ENCODE data around the gene B4GALNT4. TPM values are rescaled to one million over a fixed set of nuclear protein-coding genes. Genes with fewer than 3 reads are reported as not detected.

Gene B4GALNT4
- total and polyA plus RNA-seq, 2 experiments from 2014 or later: 2.3 to 16.5 TPM

GRCh38 chr11:428295-428694, 59.0 kb downstream of the B4GALNT4 start:
- Histone ChIP-seq H3K4me1 (ENCODE audit: insufficient read depth) (no peaks in the 10 kb centered on the region), H3K4me2 (ENCODE audit: unreplicated experiment) (no peak overlapping the region), H3K27me3 (replicated peaks; ENCODE audit: insufficient read depth) (peaks cover 10% of the 10 kb centered on the region), H3K79me2 (ENCODE audit: insufficient read depth) (no peaks in the 10 kb centered on the region), H3K27ac (no peak overlapping the region), H3K36me3 (ENCODE audit: low read depth) (no peaks in the 10 kb centered on the region), H3K9me3 (ENCODE audit: low read depth) (no peaks in the 10 kb centered on the region), H3K9me2 (ENCODE audit: insufficient read depth) (no peaks in the 10 kb centered on the region), H2AFZ (no peak overlapping the region), H3K9ac (no peak overlapping the region), H4K20me1 (ENCODE audit: insufficient read depth) (no peaks in the 10 kb centered on the region), H3F3A (ENCODE audit: insufficient read depth) (no peaks in the 10 kb centered on the region), H3K4me3 (no peak overlapping the region)
- no peak for TF ChIP-seq EZH2phosphoT487 (IDR thresholded peaks at IDR 0.05; ENCODE audit: insufficient read depth, low read depth)
- TF ChIP-seq EZH2 (IDR thresholded peaks at IDR 0.05; ENCODE audit: insufficient read depth, poor library complexity, severe bottlenecking): no peak
- WGBS, 2 experiments (ENCODE audit: low coverage in 1 of 2, low lambda C conversion rate in 2 of 2, missing lambda C conversion rate in 2 of 2): 83 to 87% methylated on average over 22 to 24 of the region's 24 CpGs
- in situ Hi-C loops (cut with MboI): no loop called here
- DNase-seq: no peak

DNA sequence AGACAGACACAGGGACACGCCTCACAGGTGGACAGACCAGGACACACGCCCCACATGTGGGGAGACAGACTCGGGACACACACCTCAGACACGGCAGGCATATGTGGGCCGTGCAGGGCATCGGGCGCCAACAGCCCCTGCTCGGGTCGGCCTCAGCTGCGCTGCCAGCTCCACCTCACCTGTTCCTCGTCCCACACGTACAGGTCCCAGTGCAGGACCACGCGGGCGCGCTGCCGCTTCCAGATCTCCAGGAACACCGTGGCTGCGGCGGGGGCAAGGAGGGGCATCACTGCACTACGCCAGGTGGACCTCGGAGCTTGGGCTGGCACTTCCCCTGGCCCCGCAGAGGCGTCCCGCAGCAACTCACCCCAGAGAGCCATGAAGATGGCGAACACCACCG, 60.1 kb downstream of the B4GALNT4 start:
- in situ Hi-C loops (cut with MboI): no loop called here
- Histone ChIP-seq H3K36me3 (ENCODE audit: low read depth) (no peaks in the 10 kb centered on the region), H3K27ac (no peak overlapping the region), H3K27me3 (replicated peaks; ENCODE audit: insufficient read depth) (peaks cover 4% of the 10 kb centered on the region), H2AFZ (no peak overlapping the region), H3K9me3 (ENCODE audit: low read depth) (no peaks in the 10 kb centered on the region), H3K4me1 (ENCODE audit: insufficient read depth) (no peaks in the 10 kb centered on the region), H3F3A (ENCODE audit: insufficient read depth) (no peaks in the 10 kb centered on the region), H3K9ac (no peak overlapping the region), H4K20me1 (ENCODE audit: insufficient read depth) (no peaks in the 10 kb centered on the region), H3K4me2 (ENCODE audit: unreplicated experiment) (no peak overlapping the region), H3K4me3 (no peak overlapping the region), H3K79me2 (ENCODE audit: insufficient read depth) (no peaks in the 10 kb centered on the region), H3K9me2 (ENCODE audit: insufficient read depth) (no peaks in the 10 kb centered on the region)
- 70 to 74% methylated on average over 25 to 27 of the region's 27 CpGs for WGBS, 2 experiments (ENCODE audit: low coverage in 1 of 2, low lambda C conversion rate in 2 of 2, missing lambda C conversion rate in 2 of 2)
- DNase-seq: no peak
- TF ChIP-seq EZH2phosphoT487 (IDR thresholded peaks at IDR 0.05; ENCODE audit: insufficient read depth, low read depth) (no peak), EZH2 (IDR thresholded peaks at IDR 0.05; ENCODE audit: insufficient read depth, poor library complexity, severe bottlenecking) (no peak)

DNA sequence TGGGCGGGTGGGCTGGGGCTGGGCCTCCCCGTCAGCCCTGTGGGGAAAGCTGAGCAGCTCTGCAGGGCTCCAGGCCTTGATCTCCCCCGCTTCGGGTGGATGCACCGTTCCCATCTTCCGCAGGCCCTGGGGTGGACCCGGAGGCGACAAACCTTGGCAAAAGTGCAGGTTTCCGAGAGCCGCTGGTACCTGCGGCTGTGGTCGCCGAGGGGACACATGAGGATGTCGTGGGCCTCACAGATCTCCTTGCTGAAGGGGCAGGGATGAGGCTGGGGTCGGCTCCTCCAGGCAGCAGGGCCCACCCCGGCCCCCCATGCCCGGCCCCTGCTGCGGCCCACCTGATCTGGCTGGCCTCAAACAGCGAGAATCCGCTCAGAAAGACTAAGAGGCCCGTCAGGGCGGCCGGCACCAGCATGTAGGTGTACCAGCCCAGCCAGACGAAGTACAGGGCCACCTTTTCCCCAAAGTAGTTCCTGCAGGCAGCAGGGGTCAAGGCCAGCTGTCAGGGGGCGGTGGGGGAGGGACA, 60.7 kb downstream of the B4GALNT4 start:
- in situ Hi-C loops (cut with MboI): no loop called here
- H3K4me1 ChIP-seq (ENCODE audit: insufficient read depth): no peaks in the 10 kb centered on the region
- WGBS, 2 experiments (ENCODE audit: low coverage in 1 of 2, low lambda C conversion rate in 2 of 2, missing lambda C conversion rate in 2 of 2): 12 to 20% methylated on average over 12 to 25 of the region's 25 CpGs

More for the DNA sequence above, 60.7 kb downstream of the B4GALNT4 start:
- TF ChIP-seq EZH2 (IDR thresholded peaks at IDR 0.05; ENCODE audit: insufficient read depth, poor library complexity, severe bottlenecking): no peak
- no peak for TF ChIP-seq EZH2phosphoT487 (IDR thresholded peaks at IDR 0.05; ENCODE audit: insufficient read depth, low read depth)
- Histone ChIP-seq H3K4me3 (no peak overlapping the region), H3K36me3 (ENCODE audit: low read depth) (no peaks in the 10 kb centered on the region), H4K20me1 (ENCODE audit: insufficient read depth) (no peaks in the 10 kb centered on the region), H3K79me2 (ENCODE audit: insufficient read depth) (no peaks in the 10 kb centered on the region), H3K27ac (no peak overlapping the region), H3K4me2 (ENCODE audit: unreplicated experiment) (no peak overlapping the region), H3K27me3 (replicated peaks; ENCODE audit: insufficient read depth) (no peaks in the 10 kb centered on the region; the same call in 1 of the 2 replicates), H3K9me3 (ENCODE audit: low read depth) (no peaks in the 10 kb centered on the region), H3F3A (ENCODE audit: insufficient read depth) (no peaks in the 10 kb centered on the region), H2AFZ (no peak overlapping the region), H3K9me2 (ENCODE audit: insufficient read depth) (no peaks in the 10 kb centered on the region), H3K9ac (no peak overlapping the region)
- no peak for DNase-seq

Other genes with a start within 250 kb of the B4GALNT4 start
- not detected in 2 replicates for gene SCGB1C1, start 176.4 kb upstream of the B4GALNT4 start, total RNA-seq (2014; rRNA removed; shearing (Covaris generic))
- gene SCGB1C1, start 176.4 kb upstream of the B4GALNT4 start, polyA plus RNA-seq (2016; fragmentation: Nextera tagmentation; extraction: Ambion mirVana): not detected in 2 replicates
- 25.7 and 27.2 TPM in 2 replicates for gene BET1L, start 162.1 kb upstream of the B4GALNT4 start, total RNA-seq (2014; rRNA removed; shearing (Covaris generic))
- 76.6 and 78.5 TPM in 2 replicates for gene BET1L, start 162.1 kb upstream of the B4GALNT4 start, polyA plus RNA-seq (2016; fragmentation: Nextera tagmentation; extraction: Ambion mirVana)
- 220 and 226 TPM in 2 replicates for gene RIC8A, start 161.8 kb upstream of the B4GALNT4 start, total RNA-seq (2014; rRNA removed; shearing (Covaris generic))
- 121 and 132 TPM in 2 replicates for gene RIC8A, start 161.8 kb upstream of the B4GALNT4 start, polyA plus RNA-seq (2016; fragmentation: Nextera tagmentation; extraction: Ambion mirVana)
- 10.5 and 15.5 TPM in 2 replicates for gene SIRT3, start 133.2 kb upstream of the B4GALNT4 start, total RNA-seq (2014; rRNA removed; shearing (Covaris generic))
- 12.3 and 14.9 TPM in 2 replicates for gene SIRT3, start 133.2 kb upstream of the B4GALNT4 start, polyA plus RNA-seq (2016; fragmentation: Nextera tagmentation; extraction: Ambion mirVana)
- gene PSMD13, start 132.5 kb upstream of the B4GALNT4 start, total RNA-seq (2014; rRNA removed; shearing (Covaris generic)): 127 and 145 TPM in 2 replicates
- gene PSMD13, start 132.5 kb upstream of the B4GALNT4 start, polyA plus RNA-seq (2016; fragmentation: Nextera tagmentation; extraction: Ambion mirVana): 188 and 193 TPM in 2 replicates
- not detected in 2 replicates for gene NLRP6, start 91.1 kb upstream of the B4GALNT4 start, total RNA-seq (2014; rRNA removed; shearing (Covaris generic))
- gene NLRP6, start 91.1 kb upstream of the B4GALNT4 start, polyA plus RNA-seq (2016; fragmentation: Nextera tagmentation; extraction: Ambion mirVana): not detected in 2 replicates
- 14.2 and 23.1 TPM in 2 replicates for gene PGGHG, start 80.4 kb upstream of the B4GALNT4 start, total RNA-seq (2014; rRNA removed; shearing (Covaris generic))
- 4.4 and 4.6 TPM in 2 replicates for gene PGGHG, start 80.4 kb upstream of the B4GALNT4 start, polyA plus RNA-seq (2016; fragmentation: Nextera tagmentation; extraction: Ambion mirVana)
- not detected in 2 replicates for gene IFITM5, start 70.0 kb upstream of the B4GALNT4 start, total RNA-seq (2014; rRNA removed; shearing (Covaris generic))
- not detected in 2 replicates for gene IFITM5, start 70.0 kb upstream of the B4GALNT4 start, polyA plus RNA-seq (2016; fragmentation: Nextera tagmentation; extraction: Ambion mirVana)
- gene IFITM2, start 61.7 kb upstream of the B4GALNT4 start, total RNA-seq (2014; rRNA removed; shearing (Covaris generic)): 75.2 and 104 TPM in 2 replicates
- 1,025 and 1,029 TPM in 2 replicates for gene IFITM2, start 61.7 kb upstream of the B4GALNT4 start, polyA plus RNA-seq (2016; fragmentation: Nextera tagmentation; extraction: Ambion mirVana)
- 72.7 and 77.3 TPM in 2 replicates for gene IFITM1, start 55.5 kb upstream of the B4GALNT4 start, total RNA-seq (2014; rRNA removed; shearing (Covaris generic))
- gene IFITM1, start 55.5 kb upstream of the B4GALNT4 start, polyA plus RNA-seq (2016; fragmentation: Nextera tagmentation; extraction: Ambion mirVana): 180 and 187 TPM in 2 replicates
- 62.5 and 158 TPM in 2 replicates for gene IFITM3, start 48.6 kb upstream of the B4GALNT4 start, total RNA-seq (2014; rRNA removed; shearing (Covaris generic))
- 1,892 and 1,917 TPM in 2 replicates for gene IFITM3, start 48.6 kb upstream of the B4GALNT4 start, polyA plus RNA-seq (2016; fragmentation: Nextera tagmentation; extraction: Ambion mirVana)
- gene PKP3, start 24.7 kb downstream of the B4GALNT4 start, total RNA-seq (2014; rRNA removed; shearing (Covaris generic)): 1.2 and 4.9 TPM in 2 replicates
- gene PKP3, start 24.7 kb downstream of the B4GALNT4 start, polyA plus RNA-seq (2016; fragmentation: Nextera tagmentation; extraction: Ambion mirVana): 2.2 and 2.4 TPM in 2 replicates
- gene SIGIRR, start 45.5 kb downstream of the B4GALNT4 start, total RNA-seq (2014; rRNA removed; shearing (Covaris generic)): 17.7 and 28.3 TPM in 2 replicates
- 59.5 and 61.1 TPM in 2 replicates for gene SIGIRR, start 45.5 kb downstream of the B4GALNT4 start, polyA plus RNA-seq (2016; fragmentation: Nextera tagmentation; extraction: Ambion mirVana)
- not detected in 2 replicates for gene ANO9, start 72.5 kb downstream of the B4GALNT4 start, total RNA-seq (2014; rRNA removed; shearing (Covaris generic))
- gene ANO9, start 72.5 kb downstream of the B4GALNT4 start, polyA plus RNA-seq (2016; fragmentation: Nextera tagmentation; extraction: Ambion mirVana): not detected in 2 replicates
- 29.2 and 44.1 TPM in 2 replicates for gene PTDSS2, start 80.8 kb downstream of the B4GALNT4 start, total RNA-seq (2014; rRNA removed; shearing (Covaris generic))
- gene PTDSS2, start 80.8 kb downstream of the B4GALNT4 start, polyA plus RNA-seq (2016; fragmentation: Nextera tagmentation; extraction: Ambion mirVana): 20.1 and 22.2 TPM in 2 replicates
- 680 and 751 TPM in 2 replicates for gene RNH1, start 137.7 kb downstream of the B4GALNT4 start, total RNA-seq (2014; rRNA removed; shearing (Covaris generic))
- 623 and 664 TPM in 2 replicates for gene RNH1, start 137.7 kb downstream of the B4GALNT4 start, polyA plus RNA-seq (2016; fragmentation: Nextera tagmentation; extraction: Ambion mirVana)
- 62.1 and 83.7 TPM in 2 replicates for gene HRAS, start 166.1 kb downstream of the B4GALNT4 start, total RNA-seq (2014; rRNA removed; shearing (Covaris generic))
- gene HRAS, start 166.1 kb downstream of the B4GALNT4 start, polyA plus RNA-seq (2016; fragmentation: Nextera tagmentation; extraction: Ambion mirVana): 76.9 and 85.3 TPM in 2 replicates
- 1.3 TPM in 1 of 2 replicates, not detected in the other for gene LRRC56, start 168.0 kb downstream of the B4GALNT4 start, total RNA-seq (2014; rRNA removed; shearing (Covaris generic))
- 0.72 and 0.86 TPM in 2 replicates for gene LRRC56, start 168.0 kb downstream of the B4GALNT4 start, polyA plus RNA-seq (2016; fragmentation: Nextera tagmentation; extraction: Ambion mirVana)
- gene LMNTD2, start 191.2 kb downstream of the B4GALNT4 start, total RNA-seq (2014; rRNA removed; shearing (Covaris generic)): 0.22 and 2.3 TPM in 2 replicates
- gene LMNTD2, start 191.2 kb downstream of the B4GALNT4 start, polyA plus RNA-seq (2016; fragmentation: Nextera tagmentation; extraction: Ambion mirVana): 0.35 and 0.36 TPM in 2 replicates
- 18.8 and 19.3 TPM in 2 replicates for gene RASSF7, start 191.5 kb downstream of the B4GALNT4 start, total RNA-seq (2014; rRNA removed; shearing (Covaris generic))
- 10.6 and 11.9 TPM in 2 replicates for gene RASSF7, start 191.5 kb downstream of the B4GALNT4 start, polyA plus RNA-seq (2016; fragmentation: Nextera tagmentation; extraction: Ambion mirVana)
- gene PHRF1, start 207.0 kb downstream of the B4GALNT4 start, total RNA-seq (2014; rRNA removed; shearing (Covaris generic)): 27.7 and 30.5 TPM in 2 replicates
- 10.9 and 11.0 TPM in 2 replicates for gene PHRF1, start 207.0 kb downstream of the B4GALNT4 start, polyA plus RNA-seq (2016; fragmentation: Nextera tagmentation; extraction: Ambion mirVana)
- 3.7 and 11.8 TPM in 2 replicates for gene IRF7, start 246.5 kb downstream of the B4GALNT4 start, total RNA-seq (2014; rRNA removed; shearing (Covaris generic))
- 4.7 and 5.1 TPM in 2 replicates for gene IRF7, start 246.5 kb downstream of the B4GALNT4 start, polyA plus RNA-seq (2016; fragmentation: Nextera tagmentation; extraction: Ambion mirVana)